GM12872 (cell line): Measurements from ENCODE around the gene TUBE1.

ENCODE experiments used
- TF ChIP-seq, protein P1 (sequence below): IDR thresholded peaks from 3 replicates; pipeline ENCODE4 v1.5.1; 2011; ENCODE audit warnings: low read depth, mild to moderate bottlenecking, low read length, moderate library complexity; ENCODE audit not compliant: insufficient read depth

TUBE1 gene

DNA sequence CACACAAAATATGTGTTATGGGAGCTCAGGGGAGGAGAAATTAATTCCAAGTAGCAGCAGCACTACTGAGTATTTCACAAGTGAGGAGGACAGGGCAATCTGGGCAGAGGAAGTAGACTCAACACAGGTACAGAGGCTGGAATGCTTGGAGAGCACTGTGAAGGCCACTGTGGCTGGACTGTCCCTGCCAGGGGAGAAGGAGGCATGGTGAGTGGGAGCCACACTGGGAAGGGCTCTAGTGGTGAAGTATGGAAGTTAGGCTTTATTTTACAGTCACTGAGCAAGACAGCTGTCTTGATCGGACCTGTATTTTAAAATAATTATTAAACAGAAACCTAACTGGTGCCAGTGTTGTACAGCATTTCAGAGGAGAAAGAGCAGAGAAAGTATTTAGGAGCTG, 28.9 kb upstream of the TUBE1 start:
- TF ChIP-seq, protein P1, sequence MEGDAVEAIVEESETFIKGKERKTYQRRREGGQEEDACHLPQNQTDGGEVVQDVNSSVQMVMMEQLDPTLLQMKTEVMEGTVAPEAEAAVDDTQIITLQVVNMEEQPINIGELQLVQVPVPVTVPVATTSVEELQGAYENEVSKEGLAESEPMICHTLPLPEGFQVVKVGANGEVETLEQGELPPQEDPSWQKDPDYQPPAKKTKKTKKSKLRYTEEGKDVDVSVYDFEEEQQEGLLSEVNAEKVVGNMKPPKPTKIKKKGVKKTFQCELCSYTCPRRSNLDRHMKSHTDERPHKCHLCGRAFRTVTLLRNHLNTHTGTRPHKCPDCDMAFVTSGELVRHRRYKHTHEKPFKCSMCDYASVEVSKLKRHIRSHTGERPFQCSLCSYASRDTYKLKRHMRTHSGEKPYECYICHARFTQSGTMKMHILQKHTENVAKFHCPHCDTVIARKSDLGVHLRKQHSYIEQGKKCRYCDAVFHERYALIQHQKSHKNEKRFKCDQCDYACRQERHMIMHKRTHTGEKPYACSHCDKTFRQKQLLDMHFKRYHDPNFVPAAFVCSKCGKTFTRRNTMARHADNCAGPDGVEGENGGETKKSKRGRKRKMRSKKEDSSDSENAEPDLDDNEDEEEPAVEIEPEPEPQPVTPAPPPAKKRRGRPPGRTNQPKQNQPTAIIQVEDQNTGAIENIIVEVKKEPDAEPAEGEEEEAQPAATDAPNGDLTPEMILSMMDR: no peak

DNA sequence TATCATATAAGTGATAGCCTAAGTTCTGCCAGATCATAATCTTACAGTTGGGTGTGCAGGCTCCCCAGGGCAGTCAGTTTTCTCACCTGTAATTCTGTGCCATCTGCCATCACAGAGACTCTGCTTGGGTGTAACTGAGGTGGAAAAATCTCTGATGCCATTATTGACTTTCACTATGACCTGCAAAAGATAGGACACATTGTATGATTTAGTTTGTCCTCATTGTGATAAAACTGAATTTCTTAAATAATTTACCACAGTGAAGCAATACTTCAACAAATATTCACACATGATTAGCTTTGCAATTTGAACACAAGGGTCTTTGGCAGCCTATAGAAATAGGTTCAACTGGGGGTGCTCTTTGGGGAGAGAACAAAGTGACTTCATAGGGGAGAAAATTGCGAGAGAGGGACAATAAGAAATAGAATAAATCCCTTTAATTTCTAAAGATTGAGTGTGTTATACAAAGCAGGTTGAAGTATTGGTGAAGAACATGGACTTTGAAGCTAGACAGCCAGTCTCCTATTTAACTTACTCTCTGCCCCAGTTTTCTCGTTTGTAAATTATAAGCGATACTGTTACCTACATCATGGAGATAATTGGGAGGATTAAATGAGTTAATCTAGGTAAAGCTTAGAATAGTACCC, 27.4 kb upstream of the TUBE1 start:
- TF ChIP-seq, protein P1: no peak

DNA sequence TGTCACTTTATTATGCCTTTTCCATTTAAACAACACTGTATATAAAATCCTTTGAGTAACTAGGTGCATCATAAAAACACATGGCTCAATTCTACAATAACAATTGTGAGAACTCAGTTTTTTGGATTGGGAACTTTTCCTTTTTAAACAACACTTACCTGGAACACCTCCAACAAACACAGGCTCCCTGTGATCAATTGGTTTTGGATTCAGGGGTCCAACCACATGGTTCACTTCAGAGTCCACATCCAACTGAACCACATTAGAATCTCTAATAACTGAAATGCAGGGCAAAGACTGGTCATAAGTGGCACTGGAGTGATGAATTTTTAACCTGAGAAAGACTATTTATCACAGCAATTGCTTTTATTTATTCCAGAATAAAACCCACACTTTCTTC, 26.6 kb upstream of the TUBE1 start:
- TF ChIP-seq, protein P1: no peak

DNA sequence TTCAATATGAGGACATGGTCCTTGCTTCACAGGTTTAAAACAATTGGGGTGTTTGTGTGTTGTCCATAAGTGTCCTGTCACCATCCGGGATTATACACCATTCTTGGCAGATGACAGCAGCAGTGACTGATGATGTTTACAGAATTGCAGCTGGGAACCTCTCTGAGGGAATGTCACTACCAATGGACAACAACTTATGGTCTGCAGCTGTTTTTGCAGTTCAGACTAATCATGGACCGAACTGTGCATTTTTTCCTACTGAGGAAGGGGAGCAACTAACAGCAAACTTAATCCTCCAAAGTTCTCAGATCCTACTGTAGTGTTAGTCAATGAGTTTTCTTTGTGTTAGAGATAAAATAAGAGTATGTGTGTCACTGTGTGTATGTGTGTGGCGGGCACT, 26.1 kb upstream of the TUBE1 start:
- TF ChIP-seq, protein P1: no peak

DNA sequence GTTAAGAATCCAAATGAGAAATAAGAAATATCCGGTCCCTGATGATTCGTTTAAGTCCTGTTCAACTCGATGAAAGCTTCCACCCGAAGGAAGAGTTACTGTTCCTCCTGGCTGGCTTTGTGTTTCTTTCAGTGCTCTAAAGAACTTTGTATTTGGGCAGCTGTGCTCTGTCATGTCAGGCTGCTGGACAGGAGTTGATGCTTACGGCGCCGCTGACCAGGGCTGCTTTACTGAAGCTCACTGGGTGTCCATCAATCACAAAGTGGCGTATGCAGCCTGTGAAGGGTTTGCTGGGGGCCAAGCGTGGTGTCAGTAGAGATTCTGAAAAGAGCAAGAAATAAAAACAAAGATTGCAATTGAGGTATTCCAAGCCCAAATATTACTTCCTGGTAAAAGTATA, 22.0 kb upstream of the TUBE1 start:
- TF ChIP-seq, protein P1: no peak

DNA sequence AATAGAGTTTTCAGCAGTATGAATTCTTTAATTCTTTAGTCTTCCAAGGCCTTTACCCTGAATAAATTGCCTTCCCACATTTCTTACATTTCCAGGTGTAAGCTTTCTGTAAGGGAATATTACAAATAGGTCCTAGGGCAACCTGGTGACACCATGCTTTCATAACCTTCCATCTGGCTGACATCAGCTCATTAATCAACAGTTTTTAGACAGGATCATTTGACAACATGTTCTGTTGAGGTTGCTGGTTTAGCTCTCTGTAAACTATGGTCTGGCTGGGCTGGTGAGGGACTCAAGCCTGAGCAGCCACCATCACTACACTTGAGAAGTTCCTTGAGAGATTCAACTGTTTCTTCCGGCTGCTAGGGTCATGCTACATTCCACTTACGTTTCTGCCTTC, 19.3 kb upstream of the TUBE1 start:
- TF ChIP-seq, protein P1: no peak

DNA sequence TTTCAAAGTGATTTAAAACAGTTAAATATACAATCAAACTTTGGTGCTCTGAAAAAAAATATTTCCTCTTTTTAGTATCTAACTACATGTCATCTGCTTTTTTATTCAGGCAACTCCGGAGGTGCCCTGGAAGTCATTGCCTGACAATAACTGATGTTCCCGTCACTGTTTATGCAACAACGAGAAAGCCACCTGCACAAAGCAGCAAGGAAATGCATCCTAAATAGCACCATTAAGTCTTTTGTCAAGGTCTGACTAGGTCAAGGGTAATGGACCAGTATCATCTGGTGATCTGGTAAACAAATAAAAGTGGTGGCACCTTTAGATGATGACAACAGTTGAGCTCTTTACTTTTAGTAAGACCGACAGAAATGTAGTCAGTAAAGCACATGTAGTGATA, 13.3 kb upstream of the TUBE1 start:
- TF ChIP-seq, protein P1: no peak
